Right atrium auricular region (tissue), 2 donors: Measurements from ENCODE around the gene ZBTB38. TPM values are rescaled to one million over a fixed set of nuclear protein-coding genes. Genes with fewer than 3 reads are reported as not detected.

Experiments
- DNase-seq: peaks from one replicate; pipeline ENCODE4 v3.0.0-alpha.2; 2019; ENCODE audit warnings: low spot score
- H3K27ac ChIP-seq, 2 donors: fragments of 200-600 bp; sonication (generic); 1 replicate in 1 of 2; 2 replicates in 1 of 2; pipeline ENCODE4 v1.5.1; 2016 to 2019
- H3K27me3 ChIP-seq, 2 donors: fragments of 200-600 bp; sonication (generic); one replicate each; pipeline versions ENCODE4 v1.5.1 to v1.6.0; 2017 to 2019
- H3K36me3 ChIP-seq: fragments of 200-600 bp; sonication (generic); one replicate; pipeline ENCODE4 v1.5.1; 2016
- H3K4me1 ChIP-seq, 2 donors: fragments of 200-600 bp; sonication (generic); one replicate each; pipeline versions ENCODE4 v1.5.1 to v1.6.0; 2017 to 2019
- H3K4me3 ChIP-seq, 2 donors: fragments of 200-600 bp; sonication (generic); 1 replicate in 1 of 2; 2 replicates in 1 of 2; pipeline ENCODE4 v1.5.1; 2017 to 2019; ENCODE audit warnings: mild to moderate bottlenecking in 1 of 2, moderate library complexity in 1 of 2
- H3K9me3 ChIP-seq, 2 donors: fragments of 200-600 bp; sonication (generic); one replicate each; pipeline ENCODE4 v1.5.1; 2019
- CTCF ChIP-seq, 2 donors: fragments of 200-600 bp; sonication (generic); IDR thresholded peaks; one replicate each; pipeline ENCODE4 v1.5.1; 2019; ENCODE audit warnings: antibody characterized with exemption in 2 of 2
- total RNA-seq, 2 donors: library from RNA; depleted of rRNA; stranded (reverse); fragments of >200 nt; gene quantifications; one replicate each; pipeline ENCODE4 v1.1.0, GENCODE V29; 2016

The ZBTB38 gene
- total RNA-seq, 2 donors from 2014 or later: 120 to 127 TPM

- peaks cover 0 to 22% of the 10 kb centered on the region in 2 donors for H3K4me1 ChIP-seq
- no peaks in the 10 kb centered on the region for H3K9me3 ChIP-seq
- H3K4me3 ChIP-seq: no peak overlapping the region
- no peak for TF ChIP-seq CTCF (IDR thresholded peaks at IDR 0.05)
- peaks cover 17% of the 10 kb centered on the region for H3K36me3 ChIP-seq
- H3K27ac ChIP-seq: no peak overlapping the region
- H3K27me3 ChIP-seq: no peaks in the 10 kb centered on the region
- no peak for DNase-seq
Measured at GRCh38 chr3:141372656-141373055, 4.4 kb downstream of the ZBTB38 start.

- peaks cover 17% of the 10 kb centered on the region for H3K36me3 ChIP-seq
- TF ChIP-seq CTCF (IDR thresholded peaks at IDR 0.05): no peak
- H3K27me3 ChIP-seq: no peaks in the 10 kb centered on the region
- H3K4me1 ChIP-seq: peaks cover 0 to 17% of the 10 kb centered on the region in 2 donors
- DNase-seq: no peak
- H3K4me3 ChIP-seq: no peak overlapping the region
- no peak overlapping the region for H3K27ac ChIP-seq
- H3K9me3 ChIP-seq: no peaks in the 10 kb centered on the region
Measured at GRCh38 chr3:141373232-141373631, 4.9 kb downstream of the ZBTB38 start.

GRCh38 chr3:141373768-141374526 is 5.6 kb downstream of the ZBTB38 start:
- H3K36me3 ChIP-seq: peaks cover 17% of the 10 kb centered on the region
- H3K27me3 ChIP-seq: no peaks in the 10 kb centered on the region

GRCh38 chr3:141375381-141376301 is 7.3 kb downstream of the ZBTB38 start:
- peaks cover 17% of the 10 kb centered on the region for H3K36me3 ChIP-seq
- no peak overlapping the region for H3K27ac ChIP-seq
- H3K4me3 ChIP-seq: no peak overlapping the region
- no peaks in the 10 kb centered on the region for H3K4me1 ChIP-seq
- H3K9me3 ChIP-seq: no peaks in the 10 kb centered on the region
- H3K27me3 ChIP-seq: no peaks in the 10 kb centered on the region
- no peak for TF ChIP-seq CTCF (IDR thresholded peaks at IDR 0.05)
- DNase-seq: no peak

More at GRCh38 chr3:141373768-141374526, 5.6 kb downstream of the ZBTB38 start:
- DNase-seq: no peak
- no peak for TF ChIP-seq CTCF (IDR thresholded peaks at IDR 0.05)
- peaks cover 0 to 11% of the 10 kb centered on the region in 2 donors for H3K4me1 ChIP-seq
- no peak overlapping the region for H3K4me3 ChIP-seq
- H3K27ac ChIP-seq: no peak overlapping the region
- H3K9me3 ChIP-seq: no peaks in the 10 kb centered on the region

- no peak overlapping the region for H3K4me3 ChIP-seq
- no peaks in the 10 kb centered on the region for H3K9me3 ChIP-seq
- H3K27me3 ChIP-seq: no peaks in the 10 kb centered on the region
- no peak overlapping the region for H3K27ac ChIP-seq
- no peak for TF ChIP-seq CTCF (IDR thresholded peaks at IDR 0.05)
- DNase-seq: no peak
- H3K36me3 ChIP-seq: peaks cover 17% of the 10 kb centered on the region
- H3K4me1 ChIP-seq: no peaks in the 10 kb centered on the region
Measured at GRCh38 chr3:141377377-141377776, 9.1 kb downstream of the ZBTB38 start.
